ENCODE data around the gene PDLIM7.

Gene PDLIM7

GRCh38 chr5:177443144-177443983, 54.0 kb downstream of the PDLIM7 start:
- no peak for DNase-seq (ENCODE audit: low read depth)

- no peak for DNase-seq (ENCODE audit: low read depth)
Measured at GRCh38 chr5:177442066-177442826, 55.2 kb downstream of the PDLIM7 start.

GRCh38 chr5:177440990-177441780, 56.2 kb downstream of the PDLIM7 start:
- no peak for DNase-seq (ENCODE audit: low read depth)

GRCh38 chr5:177440211-177440989, 57.0 kb downstream of the PDLIM7 start:
- no peak for DNase-seq (ENCODE audit: low read depth)

- no peak for DNase-seq (ENCODE audit: low read depth)
Measured at GRCh38 chr5:177439518-177440053, 57.8 kb downstream of the PDLIM7 start.

- no peak for DNase-seq (ENCODE audit: low read depth)
Measured at GRCh38 chr5:177438468-177438867, 58.9 kb downstream of the PDLIM7 start.

- no peak for DNase-seq (ENCODE audit: low read depth)
Measured at GRCh38 chr5:177437623-177438022, 59.8 kb downstream of the PDLIM7 start.

GRCh38 chr5:177435847-177436536, 61.4 kb downstream of the PDLIM7 start:
- no peak for DNase-seq (ENCODE audit: low read depth)

- no peak for DNase-seq (ENCODE audit: low read depth)
Measured at GRCh38 chr5:177434942-177435738, 62.3 kb downstream of the PDLIM7 start.

- no peak for DNase-seq (ENCODE audit: low read depth)
Measured at GRCh38 chr5:177434437-177434836, 63.0 kb downstream of the PDLIM7 start.

- DNase-seq (ENCODE audit: low read depth): no peak
Measured at GRCh38 chr5:177433658-177434217, 63.7 kb downstream of the PDLIM7 start.

Measured in stimulated activated CD8-positive, alpha-beta memory T cell treated with anti-CD3 and anti-CD28 coated beads, Interleukin-12 subunit alpha, Interleukin-12 subunit beta, amount 100 ng/mL, for 1 hour (primary cell).